ENCODE data around the gene SLC15A3. TPM values are rescaled to one million over a fixed set of nuclear protein-coding genes. Genes with fewer than 3 reads are reported as not detected.

Gene SLC15A3
- total RNA-seq, 2 donors from 2014 or later: 2.0 to 6.2 TPM

DNA sequence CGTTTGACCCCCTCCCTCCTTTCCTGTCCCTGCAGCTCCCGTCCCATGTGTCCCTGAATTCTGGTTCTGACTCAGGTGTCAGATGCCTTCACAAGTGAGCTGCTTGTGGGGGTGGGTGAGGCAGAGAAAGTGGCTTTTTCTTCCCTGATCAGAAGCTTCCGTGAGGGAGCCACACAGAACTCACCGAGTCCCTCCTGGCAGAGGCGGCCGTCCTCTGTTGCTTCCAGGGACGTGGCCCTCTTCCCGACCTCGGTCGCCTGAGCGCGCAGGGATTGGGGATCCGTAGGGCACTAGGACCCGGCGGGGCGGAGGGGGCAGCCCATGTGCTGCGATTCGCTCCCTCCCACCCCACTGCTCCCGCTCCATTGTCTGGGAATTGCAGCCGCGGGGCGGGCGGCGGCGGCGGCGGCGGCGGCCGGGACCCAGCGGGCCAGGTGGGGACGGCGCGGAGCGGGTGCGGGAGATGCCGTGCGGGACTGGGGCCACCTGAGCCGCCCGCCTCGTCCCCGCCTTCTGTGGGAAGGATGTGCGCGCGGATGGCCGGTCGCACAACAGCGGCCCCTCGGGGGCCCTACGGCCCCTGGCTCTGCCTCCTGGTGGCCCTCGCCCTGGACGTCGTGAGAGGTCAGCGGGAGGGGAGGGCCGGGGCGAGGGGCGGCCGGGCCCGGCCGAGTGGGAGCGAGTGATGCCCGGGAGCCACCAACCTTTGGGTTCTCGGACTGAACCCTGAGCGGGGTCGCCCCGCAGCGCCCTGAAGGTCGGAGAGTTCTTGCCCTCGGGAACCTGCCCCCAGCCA lies 27.7 kb downstream of the SLC15A3 start, which contains the start of gene TMEM132A:
TMEM132A (plus strand) TSS at position 351 of the 796 bp plus-strand sequence; CDS start at position 525, 174 bp downstream.
- peak within 1 kb of the TSS in 1 of 2 donors; percentile 31 for H3K4me3 ChIP-seq
- no peak for TF ChIP-seq CTCF (IDR thresholded peaks at IDR 0.05)
- no peak for TF ChIP-seq POLR2A (IDR thresholded peaks at IDR 0.05)
- 0 to 1% methylated on average over 2 to 69 of the region's 69 CpGs for WGBS, 2 donors
- no peak within 1 kb of the TSS for H3K27ac ChIP-seq
- DNase-seq (peak; percentile 73 to 86 (median 76)), ATAC-seq (peak; percentile 87)
- no peaks in the 10 kb centered on the region for H3K9me3 ChIP-seq
- peaks cover 19 to 20% of the 10 kb centered on the region in 2 donors for H3K36me3 ChIP-seq (replicated peaks in 1 of 2; ENCODE audit: insufficient read depth in 1 of 2, low read depth in 2 of 2)
- H3K4me1 ChIP-seq: peaks cover 20% of the 10 kb centered on the region
- peaks cover 0 to 9% of the 10 kb centered on the region in 2 donors for H3K27me3 ChIP-seq
- intact Hi-C loops (cut with DNase I): no loop called here

DNA sequence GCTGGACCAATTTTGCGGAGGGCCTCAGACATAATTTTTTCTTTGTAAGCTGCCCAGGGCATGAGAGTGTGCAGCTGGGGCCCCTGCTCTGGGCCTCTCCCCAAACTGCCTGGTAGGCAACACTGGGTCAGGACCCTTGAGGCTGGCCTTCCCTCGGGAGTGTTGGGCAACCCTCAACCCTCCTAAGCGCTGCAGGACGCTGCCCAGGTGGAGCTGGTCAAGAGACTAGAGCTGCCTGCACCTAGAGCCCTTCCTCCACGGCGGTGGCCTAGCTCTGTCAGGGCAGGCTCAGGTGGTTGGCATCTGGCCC lies 28.2 kb downstream of the SLC15A3 start:
- peaks cover 19 to 20% of the 10 kb centered on the region in 2 donors for H3K36me3 ChIP-seq (replicated peaks in 1 of 2; ENCODE audit: insufficient read depth in 1 of 2, low read depth in 2 of 2)
- no peaks in the 10 kb centered on the region for H3K9me3 ChIP-seq
- 45 to 48% methylated on average over 4 to 6 of the region's 6 CpGs for WGBS, 2 donors
- intact Hi-C loops (cut with DNase I): no loop called here
- no peak overlapping the region for H3K4me3 ChIP-seq
- H3K27me3 ChIP-seq: peaks cover 0 to 9% of the 10 kb centered on the region in 2 donors
- peaks cover 22% of the 10 kb centered on the region for H3K4me1 ChIP-seq
- no peak for ATAC-seq
- DNase-seq: peak in 1 of 4 donors; percentile 35
- TF ChIP-seq CTCF (IDR thresholded peaks at IDR 0.05): no peak
- no peak for TF ChIP-seq POLR2A (IDR thresholded peaks at IDR 0.05)
- no peak overlapping the region for H3K27ac ChIP-seq

GRCh38 chr11:60923326-60923725 lies 28.6 kb downstream of the SLC15A3 start:
- H3K9me3 ChIP-seq: no peaks in the 10 kb centered on the region
- no peak for TF ChIP-seq CTCF (IDR thresholded peaks at IDR 0.05)
- intact Hi-C loops (cut with DNase I): no loop called here
- no peak for DNase-seq
- peaks cover 19 to 20% of the 10 kb centered on the region in 2 donors for H3K36me3 ChIP-seq (replicated peaks in 1 of 2; ENCODE audit: insufficient read depth in 1 of 2, low read depth in 2 of 2)
- WGBS, 2 donors: 65 to 70% methylated on average over 5 of the region's 5 CpGs
- H3K27me3 ChIP-seq: peaks cover 0 to 9% of the 10 kb centered on the region in 2 donors
- no peak for ATAC-seq
- no peak overlapping the region for H3K27ac ChIP-seq
- H3K4me3 ChIP-seq: no peak overlapping the region
- peaks cover 26% of the 10 kb centered on the region for H3K4me1 ChIP-seq

- ATAC-seq (no peak), DNase-seq (no peak)
- intact Hi-C loops (cut with DNase I): no loop called here
- no peaks in the 10 kb centered on the region for H3K9me3 ChIP-seq
- H3K4me1 ChIP-seq: peaks cover 29% of the 10 kb centered on the region
- H3K27ac ChIP-seq: no peak overlapping the region
- no peak for TF ChIP-seq CTCF (IDR thresholded peaks at IDR 0.05)
- no peak for TF ChIP-seq POLR2A (IDR thresholded peaks at IDR 0.05)
- no peak overlapping the region for H3K4me3 ChIP-seq
- peaks cover 0 to 9% of the 10 kb centered on the region in 2 donors for H3K27me3 ChIP-seq
- 87% methylated on average over 6 of the region's 6 CpGs; no CpG with 5 or more reads in 1 of the 2 donors for WGBS, 2 donors
- peaks cover 19 to 20% of the 10 kb centered on the region in 2 donors for H3K36me3 ChIP-seq (replicated peaks in 1 of 2; ENCODE audit: insufficient read depth in 1 of 2, low read depth in 2 of 2)
Measured at GRCh38 chr11:60922906-60923305, 29.1 kb downstream of the SLC15A3 start.
